Chondrocyte (in vitro differentiated cells): ENCODE results near the gene CPED1. TPM values are rescaled to one million over a fixed set of nuclear protein-coding genes. Genes with fewer than 3 reads are reported as not detected.

Experiments used
- DNase-seq: peaks from one replicate; pipeline ENCODE4 v3.0.0; 2021; ENCODE audit warnings: mixed read lengths, low spot score
- H3K27ac Mint-ChIP-seq: one replicate; pipeline ENCODE4 v1.8.0; 2021; ENCODE audit warnings: mild to moderate bottlenecking, moderate library complexity, mixed read lengths; ENCODE audit not compliant: unreplicated experiment
- H3K27me3 Mint-ChIP-seq: 2 replicates; pipeline ENCODE4 v1.8.0; 2021; ENCODE audit warnings: low read depth, mixed read lengths
- H3K36me3 Mint-ChIP-seq: 2 replicates; pipeline ENCODE4 v1.8.0; 2021; ENCODE audit warnings: low read depth, mixed read lengths
- H3K4me1 Mint-ChIP-seq: 2 replicates; pipeline ENCODE4 v1.8.0; 2021; ENCODE audit warnings: low read depth, mild to moderate bottlenecking, mixed read lengths
- H3K4me3 Mint-ChIP-seq: one replicate; pipeline ENCODE4 v1.8.0; 2021; ENCODE audit warnings: mild to moderate bottlenecking, moderate library complexity, mixed read lengths; ENCODE audit not compliant: unreplicated experiment
- H3K9me3 Mint-ChIP-seq: 2 replicates; pipeline ENCODE4 v1.8.0; 2021; ENCODE audit warnings: low read depth, mixed read lengths
- total RNA-seq: library from RNA; stranded (reverse); gene quantifications from 3 replicates; pipeline ENCODE4 v1.2.1, GENCODE V29; 2021
- TF ChIP-seq, protein P1 (sequence below): fragments of 200-600 bp; sonication (generic); IDR thresholded peaks from 2 replicates; pipeline ENCODE4 v1.5.0; 2021; ENCODE audit warnings: antibody characterized with exemption, mild to moderate bottlenecking, moderate library complexity

The CPED1 gene
- total RNA-seq, 1 donor from 2014 or later: 2.8 TPM

- DNase-seq: no peak
- Mint-ChIP-seq H3K27me3 (no peaks in the 10 kb centered on the region), H3K9me3 (no peaks in the 10 kb centered on the region), H3K36me3 (peaks cover 2% of the 10 kb centered on the region), H3K4me3 (no peak overlapping the region), H3K27ac (no peak overlapping the region), H3K4me1 (peaks cover 11% of the 10 kb centered on the region)
- TF ChIP-seq, protein P1, sequence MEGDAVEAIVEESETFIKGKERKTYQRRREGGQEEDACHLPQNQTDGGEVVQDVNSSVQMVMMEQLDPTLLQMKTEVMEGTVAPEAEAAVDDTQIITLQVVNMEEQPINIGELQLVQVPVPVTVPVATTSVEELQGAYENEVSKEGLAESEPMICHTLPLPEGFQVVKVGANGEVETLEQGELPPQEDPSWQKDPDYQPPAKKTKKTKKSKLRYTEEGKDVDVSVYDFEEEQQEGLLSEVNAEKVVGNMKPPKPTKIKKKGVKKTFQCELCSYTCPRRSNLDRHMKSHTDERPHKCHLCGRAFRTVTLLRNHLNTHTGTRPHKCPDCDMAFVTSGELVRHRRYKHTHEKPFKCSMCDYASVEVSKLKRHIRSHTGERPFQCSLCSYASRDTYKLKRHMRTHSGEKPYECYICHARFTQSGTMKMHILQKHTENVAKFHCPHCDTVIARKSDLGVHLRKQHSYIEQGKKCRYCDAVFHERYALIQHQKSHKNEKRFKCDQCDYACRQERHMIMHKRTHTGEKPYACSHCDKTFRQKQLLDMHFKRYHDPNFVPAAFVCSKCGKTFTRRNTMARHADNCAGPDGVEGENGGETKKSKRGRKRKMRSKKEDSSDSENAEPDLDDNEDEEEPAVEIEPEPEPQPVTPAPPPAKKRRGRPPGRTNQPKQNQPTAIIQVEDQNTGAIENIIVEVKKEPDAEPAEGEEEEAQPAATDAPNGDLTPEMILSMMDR: no peak
Observed at GRCh38 chr7:121273467-121274167, 285.1 kb downstream of the CPED1 start.

GRCh38 chr7:121274467-121274866 is 286.0 kb downstream of the CPED1 start:
- Mint-ChIP-seq H3K4me3 (no peak overlapping the region), H3K4me1 (peaks cover 19% of the 10 kb centered on the region), H3K27me3 (no peaks in the 10 kb centered on the region), H3K27ac (no peak overlapping the region), H3K36me3 (peaks cover 2% of the 10 kb centered on the region), H3K9me3 (no peaks in the 10 kb centered on the region)
- TF ChIP-seq, protein P1: no peak
- no peak for DNase-seq

DNA sequence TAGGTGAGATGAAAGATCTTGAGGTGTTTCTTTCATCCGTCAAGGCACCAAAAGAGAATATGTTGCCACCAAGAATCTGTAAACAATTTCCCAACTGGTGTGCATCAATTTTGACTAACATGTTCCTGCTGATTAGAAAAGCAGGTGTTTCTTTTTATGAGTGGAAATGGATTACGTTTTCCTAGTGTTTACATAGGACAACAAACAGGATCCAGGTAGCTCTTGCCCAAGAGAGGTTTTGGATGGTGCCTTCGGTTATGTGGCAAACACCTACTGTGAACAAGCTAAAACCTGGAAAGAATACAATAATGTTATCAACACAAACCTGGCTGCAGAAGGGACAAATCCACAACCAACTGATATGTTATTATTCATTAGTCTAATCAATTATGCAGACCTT is 286.7 kb downstream of the CPED1 start:
- Mint-ChIP-seq H3K9me3 (no peaks in the 10 kb centered on the region), H3K4me1 (peaks cover 27% of the 10 kb centered on the region), H3K27ac (no peak overlapping the region), H3K4me3 (no peak overlapping the region), H3K27me3 (no peaks in the 10 kb centered on the region), H3K36me3 (no peaks in the 10 kb centered on the region)
- TF ChIP-seq, protein P1: no peak
- no peak for DNase-seq

DNA sequence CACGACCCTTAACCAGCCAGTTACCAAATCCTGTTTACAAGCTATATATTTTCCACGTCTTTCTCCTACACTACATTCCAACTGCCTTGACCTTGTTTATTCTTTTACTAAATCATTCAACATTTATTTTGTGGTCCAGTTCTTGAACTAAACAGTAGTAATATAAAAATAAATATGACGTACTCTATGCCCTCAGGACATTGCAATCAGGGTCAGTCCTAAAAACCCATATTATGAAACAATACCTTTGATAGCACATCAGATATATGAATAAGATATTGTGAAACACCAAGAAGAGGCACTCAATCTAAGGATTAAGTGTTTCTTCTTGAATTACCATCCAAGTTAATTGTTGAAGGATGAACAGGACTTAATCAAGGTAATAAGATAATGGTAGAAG is 287.8 kb downstream of the CPED1 start:
- Mint-ChIP-seq H3K4me1 (peaks cover 35% of the 10 kb centered on the region), H3K36me3 (no peaks in the 10 kb centered on the region)
- TF ChIP-seq, protein P1: no peak

GRCh38 chr7:121278120-121279021 is 289.9 kb downstream of the CPED1 start:
- H3K4me1 Mint-ChIP-seq: peaks cover 45% of the 10 kb centered on the region
- TF ChIP-seq, protein P1: no peak

More for the DNA sequence above, 287.8 kb downstream of the CPED1 start:
- H3K4me3 Mint-ChIP-seq: no peak overlapping the region
- no peaks in the 10 kb centered on the region for H3K9me3 Mint-ChIP-seq
- no peak overlapping the region for H3K27ac Mint-ChIP-seq
- DNase-seq: no peak
- H3K27me3 Mint-ChIP-seq: no peaks in the 10 kb centered on the region

More at GRCh38 chr7:121278120-121279021, 289.9 kb downstream of the CPED1 start:
- DNase-seq: no peak
- Mint-ChIP-seq H3K27ac (peak overlapping the region; percentile 89), H3K27me3 (no peaks in the 10 kb centered on the region), H3K9me3 (no peaks in the 10 kb centered on the region), H3K36me3 (no peaks in the 10 kb centered on the region), H3K4me3 (no peak overlapping the region)
